T47D (cell line): ENCODE data around the gene TMC6.
"Not testable (repeated sequence)": the region's sequence is repeated elsewhere in the genome, so short reads cannot be mapped to it uniquely, and the experiment has no call there.

ENCODE experiments used
- DNase-seq, 2 experiments: peaks; one replicate each; pipeline versions ENCODE4 v3.0.0 to v3.0.0-alpha.2; 2011 to 2012; ENCODE audit warnings: low read depth in 1 of 2, low spot score in 1 of 2
- JUND ChIP-seq: IDR thresholded peaks from 2 replicates; pipeline ENCODE4 v1.6.1; 2012; ENCODE audit warnings: low read depth
- in situ Hi-C: cut with HindIII; loops from 2 replicates; pipeline ENCODE4 v1.10.0; 2016; ENCODE audit warnings: low sequenced_read_pairs, low pct_unique_long_range_greater_than_20kb

Gene TMC6

GRCh38 chr17:78123258-78123929 is 5.2 kb downstream of the TMC6 start:
- DNase-seq: no peak
- in situ Hi-C loops: no loop called here
- no peak for TF ChIP-seq JUND

- DNase-seq: no peak
- in situ Hi-C loops: no loop called here
Observed at GRCh38 chr17:78122931-78123249, 5.7 kb downstream of the TMC6 start.

GRCh38 chr17:78122216-78122930 is 6.2 kb downstream of the TMC6 start:
- no peak for DNase-seq
- in situ Hi-C loops: no loop called here
- TF ChIP-seq JUND: no peak

More at GRCh38 chr17:78122931-78123249, 5.7 kb downstream of the TMC6 start:
- no peak for TF ChIP-seq JUND

DNA sequence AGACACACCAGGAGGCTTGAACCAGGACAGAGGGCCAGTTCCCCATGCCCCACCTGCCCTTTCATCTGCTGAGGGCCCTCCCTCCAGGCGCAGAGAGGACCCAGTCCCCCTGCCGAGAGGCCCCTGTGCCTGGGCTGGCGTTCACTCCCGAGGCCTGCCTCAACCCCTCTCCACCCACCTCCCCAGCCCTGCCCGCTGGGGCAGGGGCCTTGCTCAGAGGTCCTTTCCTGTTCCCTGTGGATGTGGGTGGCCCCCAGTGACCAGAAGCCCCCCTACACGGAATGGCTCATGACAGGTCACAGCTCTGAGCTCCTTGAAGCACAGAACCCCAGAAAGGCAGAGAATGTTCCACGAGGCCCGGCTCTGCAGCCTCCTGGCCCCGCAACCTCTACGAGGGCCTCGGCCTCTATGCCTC is 6.7 kb downstream of the TMC6 start:
- DNase-seq: no peak
- in situ Hi-C loops: no loop called here
- TF ChIP-seq JUND: no peak

GRCh38 chr17:78120971-78121800 is 7.4 kb downstream of the TMC6 start:
- DNase-seq: no peak
- in situ Hi-C loops: no loop called here
- TF ChIP-seq JUND: no peak

DNA sequence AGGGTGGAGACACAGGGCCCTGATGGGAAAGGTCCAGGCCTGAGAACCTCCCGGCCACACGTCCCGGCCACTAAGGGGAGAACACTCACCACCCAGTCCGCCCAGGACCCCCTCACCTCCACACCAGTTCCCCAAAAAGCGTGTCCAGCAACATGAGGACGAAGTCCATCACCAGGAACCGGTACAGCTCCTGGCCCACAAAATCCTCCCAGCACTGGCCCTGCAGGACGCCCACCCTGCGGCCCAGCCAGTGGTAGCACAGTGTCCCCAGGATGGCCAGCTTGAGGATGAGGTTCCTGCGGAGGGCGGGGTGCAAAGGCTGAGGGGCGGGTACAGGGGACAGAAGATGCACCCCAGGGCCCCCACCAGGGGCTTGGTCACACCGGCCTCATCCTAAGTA is 8.0 kb downstream of the TMC6 start:
- in situ Hi-C loops: no loop called here
- TF ChIP-seq JUND: no peak
- DNase-seq: no peak

DNA sequence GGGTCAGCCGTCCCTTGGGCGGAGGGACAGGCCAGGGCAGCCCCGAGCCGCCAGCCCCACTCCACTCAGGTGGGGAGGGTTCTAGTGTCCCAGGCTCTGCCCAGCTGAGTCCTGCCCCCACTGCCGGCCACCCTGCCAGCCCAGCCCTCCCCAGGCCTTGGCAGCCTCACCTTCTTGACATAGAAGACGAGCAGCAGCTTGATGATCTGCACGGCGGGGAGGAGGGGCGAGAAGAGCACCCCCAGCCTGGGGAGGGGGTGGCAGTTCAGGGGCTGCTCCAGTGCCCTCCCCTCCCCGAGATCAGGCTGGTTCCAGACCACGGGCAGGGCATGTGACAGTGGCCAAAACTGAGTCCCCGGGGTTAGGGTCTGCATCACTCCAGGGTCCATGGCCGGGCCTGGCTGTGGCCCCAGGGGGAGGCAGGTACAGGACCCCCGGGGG is 9.7 kb downstream of the TMC6 start:
- TF ChIP-seq JUND: no peak
- in situ Hi-C loops: no loop called here
- no peak for DNase-seq

GRCh38 chr17:78117027-78117981 is 11.3 kb downstream of the TMC6 start:
- no peak for DNase-seq
- in situ Hi-C loops: no loop called here

GRCh38 chr17:78116411-78116810 is 12.1 kb downstream of the TMC6 start:
- DNase-seq: no peak
- in situ Hi-C loops: no loop called here
- TF ChIP-seq JUND: no peak

More at GRCh38 chr17:78117027-78117981, 11.3 kb downstream of the TMC6 start:
- TF ChIP-seq JUND: no peak

DNA sequence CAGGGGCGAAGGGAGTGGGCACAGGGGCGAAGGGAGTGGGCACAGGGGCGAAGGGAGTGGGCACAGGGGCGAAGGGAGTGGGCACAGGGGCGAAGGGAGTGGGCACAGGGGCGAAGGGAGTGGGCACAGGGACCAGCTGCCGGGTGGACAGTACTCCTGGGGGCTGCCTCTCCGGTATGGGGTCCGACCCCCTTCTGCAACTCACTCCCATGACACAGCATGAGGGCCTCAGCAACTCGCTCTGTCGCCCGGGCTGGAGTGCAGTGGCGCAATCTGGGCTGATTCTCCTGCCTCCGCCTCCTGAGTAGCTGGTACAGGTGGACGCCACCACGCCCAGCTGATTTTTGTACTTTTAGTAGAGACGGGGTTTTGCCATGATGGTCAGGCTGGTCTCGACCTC is 12.8 kb downstream of the TMC6 start:
- in situ Hi-C loops, DNase-seq: not testable (repeated sequence)

- DNase-seq: no peak
- TF ChIP-seq JUND: no peak
- in situ Hi-C loops: no loop called here
Observed at GRCh38 chr17:78114831-78115723, 13.5 kb downstream of the TMC6 start.
